Measurements from ENCODE around the gene KLHL29. TPM values are rescaled to one million over a fixed set of nuclear protein-coding genes. Genes with fewer than 3 reads are reported as not detected.

KLHL29 gene
- total RNA-seq, 1 experiment from 2014 or later = 3.4 TPM

DNA sequence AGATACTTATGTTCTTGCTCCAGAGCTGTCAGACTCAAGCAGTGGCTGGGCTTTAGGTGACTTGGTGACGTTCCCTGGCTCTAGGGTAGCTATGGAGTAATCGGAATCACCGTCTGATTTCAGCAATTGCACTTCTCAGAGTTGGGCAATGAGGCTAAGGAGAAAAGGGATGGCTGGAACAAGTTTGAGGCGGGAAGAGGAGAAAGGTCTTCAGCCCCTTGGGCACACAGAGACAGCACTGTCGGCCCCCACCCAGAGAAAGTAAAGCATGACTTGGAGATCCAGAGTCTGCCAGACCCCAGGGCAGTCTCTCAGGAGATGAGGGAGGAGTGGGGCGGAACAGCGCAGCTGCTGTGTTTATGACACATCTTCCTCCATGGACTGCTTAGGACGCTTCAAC lies 114.5 kb downstream of the KLHL29 start:
- Histone ChIP-seq H3K9me2 (ENCODE audit: insufficient read depth) (no peaks in the 10 kb centered on the region), H3K27ac (no peak overlapping the region), H3K4me3 (no peak overlapping the region), H3F3A (ENCODE audit: insufficient read depth, low read depth) (no peaks in the 10 kb centered on the region), H3K9me3 (ENCODE audit: insufficient read depth, low read depth) (no peaks in the 10 kb centered on the region), H4K20me1 (ENCODE audit: insufficient read depth) (0 out of 2 replicates have a peak, but pooled peaks cover 4% of the 10 kb centered on the region), H3K4me2 (no peak overlapping the region), H3K79me2 (ENCODE audit: low read depth) (no peaks in the 10 kb centered on the region), H3K27me3 (ENCODE audit: insufficient read depth, low read depth) (no peaks in the 10 kb centered on the region), H3K4me1 (replicated peaks; ENCODE audit: insufficient read depth) (no peaks in the 10 kb centered on the region), H2AFZ (no peak overlapping the region), H3K36me3 (ENCODE audit: low read depth) (no peaks in the 10 kb centered on the region)
- intact Hi-C loops (cut with micrococcal nuclease; ENCODE audit: unreplicated experiment) = no loop called here
- no TSS peak for BruUV-seq (replicated peaks)
- TF ChIP-seq, protein P1, sequence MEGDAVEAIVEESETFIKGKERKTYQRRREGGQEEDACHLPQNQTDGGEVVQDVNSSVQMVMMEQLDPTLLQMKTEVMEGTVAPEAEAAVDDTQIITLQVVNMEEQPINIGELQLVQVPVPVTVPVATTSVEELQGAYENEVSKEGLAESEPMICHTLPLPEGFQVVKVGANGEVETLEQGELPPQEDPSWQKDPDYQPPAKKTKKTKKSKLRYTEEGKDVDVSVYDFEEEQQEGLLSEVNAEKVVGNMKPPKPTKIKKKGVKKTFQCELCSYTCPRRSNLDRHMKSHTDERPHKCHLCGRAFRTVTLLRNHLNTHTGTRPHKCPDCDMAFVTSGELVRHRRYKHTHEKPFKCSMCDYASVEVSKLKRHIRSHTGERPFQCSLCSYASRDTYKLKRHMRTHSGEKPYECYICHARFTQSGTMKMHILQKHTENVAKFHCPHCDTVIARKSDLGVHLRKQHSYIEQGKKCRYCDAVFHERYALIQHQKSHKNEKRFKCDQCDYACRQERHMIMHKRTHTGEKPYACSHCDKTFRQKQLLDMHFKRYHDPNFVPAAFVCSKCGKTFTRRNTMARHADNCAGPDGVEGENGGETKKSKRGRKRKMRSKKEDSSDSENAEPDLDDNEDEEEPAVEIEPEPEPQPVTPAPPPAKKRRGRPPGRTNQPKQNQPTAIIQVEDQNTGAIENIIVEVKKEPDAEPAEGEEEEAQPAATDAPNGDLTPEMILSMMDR (conservative IDR thresholded peaks at IDR 0.05) = no peak
- no peak for TF ChIP-seq EZH2 (IDR thresholded peaks at IDR 0.05; ENCODE audit: low read depth)
- ChIA-PET POLR2A (ENCODE audit: unreplicated experiment) (no interaction called here), CTCF (no interaction called here)
- no peak for DNase-seq

- no TSS peak for BruUV-seq (replicated peaks)
- H3K36me3 ChIP-seq (ENCODE audit: low read depth) = no peaks in the 10 kb centered on the region
- H3K27me3 ChIP-seq (ENCODE audit: insufficient read depth, low read depth) = no peaks in the 10 kb centered on the region
- no peaks in the 10 kb centered on the region for H3F3A ChIP-seq (ENCODE audit: insufficient read depth, low read depth)
- H3K4me1 ChIP-seq (replicated peaks; ENCODE audit: insufficient read depth) = no peaks in the 10 kb centered on the region
- DNase-seq = no peak
- H3K4me3 ChIP-seq = no peak overlapping the region
- TF ChIP-seq, protein P1 (conservative IDR thresholded peaks at IDR 0.05) = no peak
- no peak for TF ChIP-seq EZH2 (IDR thresholded peaks at IDR 0.05; ENCODE audit: low read depth)
- CTCF ChIA-PET = no interaction called here
- H3K79me2 ChIP-seq (ENCODE audit: low read depth) = no peaks in the 10 kb centered on the region
- no peak overlapping the region for H2AFZ ChIP-seq
- no peak overlapping the region for H3K4me2 ChIP-seq
- no peaks in the 10 kb centered on the region for H3K9me3 ChIP-seq (ENCODE audit: insufficient read depth, low read depth)
- intact Hi-C loops (cut with micrococcal nuclease; ENCODE audit: unreplicated experiment) = no loop called here
- POLR2A ChIA-PET (ENCODE audit: unreplicated experiment) = no interaction called here
- H3K27ac ChIP-seq = no peak overlapping the region
- H3K9me2 ChIP-seq (ENCODE audit: insufficient read depth) = no peaks in the 10 kb centered on the region
- H4K20me1 ChIP-seq (ENCODE audit: insufficient read depth) = 0 out of 2 replicates have a peak, but pooled peaks cover 4% of the 10 kb centered on the region
These were observed 115.9 kb downstream of the KLHL29 start for GRCh38 chr2:23500836-23501235.

DNA sequence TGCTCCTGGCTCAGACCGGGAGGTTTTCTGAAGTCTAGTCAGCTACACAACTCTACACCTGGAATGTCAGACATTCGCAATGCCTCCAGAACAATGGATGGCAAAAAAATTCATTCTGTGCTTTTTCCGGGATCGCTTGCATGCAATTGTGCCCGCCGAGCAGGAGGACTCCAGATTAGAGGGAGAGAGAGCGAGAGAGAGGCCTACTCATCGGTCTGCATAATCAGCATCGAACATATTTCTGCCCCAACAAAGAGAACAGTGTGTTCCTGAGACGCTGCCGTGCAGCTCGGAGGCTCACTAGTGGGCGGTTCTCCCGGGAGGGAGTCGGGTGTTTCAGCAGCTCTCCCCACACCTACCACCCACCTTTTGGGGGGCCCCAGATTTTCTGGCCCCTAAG lies 117.1 kb downstream of the KLHL29 start:
- Histone ChIP-seq H3K9me2 (ENCODE audit: insufficient read depth) (no peaks in the 10 kb centered on the region), H3K36me3 (ENCODE audit: low read depth) (no peaks in the 10 kb centered on the region), H4K20me1 (ENCODE audit: insufficient read depth) (0 out of 2 replicates have a peak, but pooled peaks cover 4% of the 10 kb centered on the region), H3K79me2 (ENCODE audit: low read depth) (no peaks in the 10 kb centered on the region), H3K4me2 (no peak overlapping the region), H3K27ac (no peak overlapping the region), H2AFZ (no peak overlapping the region), H3F3A (ENCODE audit: insufficient read depth, low read depth) (no peaks in the 10 kb centered on the region), H3K27me3 (ENCODE audit: insufficient read depth, low read depth) (no peaks in the 10 kb centered on the region), H3K4me1 (replicated peaks; ENCODE audit: insufficient read depth) (no peaks in the 10 kb centered on the region), H3K9me3 (ENCODE audit: insufficient read depth, low read depth) (no peaks in the 10 kb centered on the region), H3K4me3 (no peak overlapping the region)
- POLR2A ChIA-PET (ENCODE audit: unreplicated experiment) = no interaction called here
- no peak for DNase-seq
- BruUV-seq (replicated peaks) = no TSS peak
- intact Hi-C loops (cut with micrococcal nuclease; ENCODE audit: unreplicated experiment) = no loop called here
- CTCF ChIA-PET = no interaction called here
- TF ChIP-seq, protein P1 (conservative IDR thresholded peaks at IDR 0.05) = no peak
- no peak for TF ChIP-seq EZH2 (IDR thresholded peaks at IDR 0.05; ENCODE audit: low read depth)
